C4-2B (cell line): ENCODE measurements around the gene BCL11B.

ENCODE experiments used
- H3K27ac ChIP-seq: fragments of 450-650 bp; 2 replicates; pipeline ENCODE4 v1.5.1; 2017
- ZFX ChIP-seq: fragments of 450-650 bp; IDR thresholded peaks from 2 replicates; pipeline ENCODE4 v1.6.1; 2017
- TF ChIP-seq, protein P1 (sequence below): fragments of 450-650 bp; conservative IDR thresholded peaks from 2 replicates; pipeline ENCODE4 v1.5.1; 2017; ENCODE audit warnings: mild to moderate bottlenecking

Gene BCL11B

DNA sequence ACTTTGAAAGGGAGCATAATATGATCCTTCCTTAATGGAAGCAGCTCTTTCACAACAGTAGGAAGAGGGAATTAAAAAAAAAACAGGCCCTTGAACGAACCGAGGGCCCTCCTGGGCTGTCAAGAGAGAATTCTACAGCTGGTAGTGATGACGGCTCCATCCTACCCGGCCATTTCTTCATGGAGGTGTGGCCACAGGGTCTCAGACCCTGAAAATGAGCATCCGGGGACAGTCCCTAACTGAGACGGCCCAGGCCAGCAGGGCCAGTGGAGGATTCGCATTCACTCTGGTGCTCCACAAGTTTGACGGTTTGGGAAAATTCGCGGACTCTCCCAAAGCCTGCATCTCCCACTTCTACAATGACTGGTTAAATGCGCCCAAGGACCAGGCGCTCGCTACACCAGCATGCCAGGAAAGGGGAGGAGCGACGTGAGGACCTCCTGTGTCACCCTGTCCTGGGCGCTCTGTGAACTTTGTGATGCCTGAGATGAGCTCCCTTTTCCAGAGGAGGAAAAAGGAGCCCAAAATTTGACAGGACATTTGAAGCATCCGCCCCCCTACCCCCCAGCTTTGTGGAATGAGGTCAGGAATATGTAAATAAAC, 66.8 kb downstream of the BCL11B start:
- H3K27ac ChIP-seq, result no peak overlapping the region
- TF ChIP-seq ZFX, result no peak
- TF ChIP-seq, protein P1, sequence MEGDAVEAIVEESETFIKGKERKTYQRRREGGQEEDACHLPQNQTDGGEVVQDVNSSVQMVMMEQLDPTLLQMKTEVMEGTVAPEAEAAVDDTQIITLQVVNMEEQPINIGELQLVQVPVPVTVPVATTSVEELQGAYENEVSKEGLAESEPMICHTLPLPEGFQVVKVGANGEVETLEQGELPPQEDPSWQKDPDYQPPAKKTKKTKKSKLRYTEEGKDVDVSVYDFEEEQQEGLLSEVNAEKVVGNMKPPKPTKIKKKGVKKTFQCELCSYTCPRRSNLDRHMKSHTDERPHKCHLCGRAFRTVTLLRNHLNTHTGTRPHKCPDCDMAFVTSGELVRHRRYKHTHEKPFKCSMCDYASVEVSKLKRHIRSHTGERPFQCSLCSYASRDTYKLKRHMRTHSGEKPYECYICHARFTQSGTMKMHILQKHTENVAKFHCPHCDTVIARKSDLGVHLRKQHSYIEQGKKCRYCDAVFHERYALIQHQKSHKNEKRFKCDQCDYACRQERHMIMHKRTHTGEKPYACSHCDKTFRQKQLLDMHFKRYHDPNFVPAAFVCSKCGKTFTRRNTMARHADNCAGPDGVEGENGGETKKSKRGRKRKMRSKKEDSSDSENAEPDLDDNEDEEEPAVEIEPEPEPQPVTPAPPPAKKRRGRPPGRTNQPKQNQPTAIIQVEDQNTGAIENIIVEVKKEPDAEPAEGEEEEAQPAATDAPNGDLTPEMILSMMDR, result no peak

DNA sequence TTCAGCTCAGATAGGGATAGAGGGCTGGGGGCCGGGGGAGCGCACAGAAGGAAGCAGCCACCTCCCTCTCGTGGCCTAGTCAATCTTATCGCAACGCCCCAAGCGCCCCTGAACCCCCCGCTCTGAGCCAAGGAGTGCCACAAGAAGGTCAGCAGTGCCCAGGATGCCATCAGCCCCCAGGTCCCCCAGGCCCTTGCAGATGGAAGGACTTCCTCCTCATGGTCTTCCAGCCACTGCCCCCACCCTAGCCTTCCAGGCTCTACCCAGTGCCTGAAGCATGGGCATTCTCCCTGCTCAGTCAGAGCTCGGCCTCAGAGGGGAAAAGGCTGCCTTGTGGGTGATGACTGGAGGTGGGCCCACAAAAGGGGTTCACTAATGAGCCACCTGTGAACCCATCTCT, 68.2 kb downstream of the BCL11B start:
- TF ChIP-seq, protein P1, result no peak
- no peak for TF ChIP-seq ZFX
- H3K27ac ChIP-seq, result no peak overlapping the region

GRCh38 chr14:99203080-99203479, 68.9 kb downstream of the BCL11B start:
- TF ChIP-seq, protein P1, result no peak
- no peak for TF ChIP-seq ZFX
- no peak overlapping the region for H3K27ac ChIP-seq

GRCh38 chr14:99202516-99202915, 69.5 kb downstream of the BCL11B start:
- no peak for TF ChIP-seq ZFX
- TF ChIP-seq, protein P1, result no peak
- no peak overlapping the region for H3K27ac ChIP-seq

DNA sequence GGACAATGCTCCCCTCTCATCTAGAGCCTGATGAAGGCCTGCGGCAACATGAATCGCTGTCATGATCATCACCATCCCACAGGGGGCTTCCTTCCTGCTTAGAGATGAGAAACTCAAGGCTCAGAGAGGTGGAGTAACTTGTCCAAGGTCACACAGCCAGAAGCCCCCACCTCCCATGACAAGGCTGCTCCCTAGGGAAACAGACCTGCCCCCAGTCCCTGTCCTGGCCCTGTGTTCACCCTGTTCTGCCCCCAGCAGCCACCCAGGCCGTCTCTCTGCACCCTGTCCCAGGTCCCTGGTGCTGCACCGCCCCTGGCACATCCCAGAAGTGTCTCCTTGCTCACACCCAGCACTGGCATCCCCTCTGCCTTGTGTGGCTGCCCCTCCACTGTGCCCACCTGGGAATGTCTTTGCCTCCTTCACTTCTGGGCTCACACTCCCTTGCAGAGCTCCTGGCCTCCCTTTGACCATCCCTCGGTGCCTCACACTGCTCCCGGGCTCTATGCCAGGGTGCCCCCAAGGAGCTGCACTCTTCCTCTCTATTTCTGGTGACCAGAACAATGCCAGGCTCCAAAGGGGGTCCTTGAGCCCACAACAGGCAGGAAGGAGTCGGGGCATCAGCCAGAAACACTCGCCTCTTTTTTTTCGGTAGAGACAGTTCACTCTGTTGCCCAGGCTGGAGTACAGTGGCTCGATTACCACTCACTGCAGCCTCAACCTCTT, 70.5 kb downstream of the BCL11B start:
- TF ChIP-seq, protein P1, result no peak
- no peak for TF ChIP-seq ZFX
- H3K27ac ChIP-seq, result no peak overlapping the region

DNA sequence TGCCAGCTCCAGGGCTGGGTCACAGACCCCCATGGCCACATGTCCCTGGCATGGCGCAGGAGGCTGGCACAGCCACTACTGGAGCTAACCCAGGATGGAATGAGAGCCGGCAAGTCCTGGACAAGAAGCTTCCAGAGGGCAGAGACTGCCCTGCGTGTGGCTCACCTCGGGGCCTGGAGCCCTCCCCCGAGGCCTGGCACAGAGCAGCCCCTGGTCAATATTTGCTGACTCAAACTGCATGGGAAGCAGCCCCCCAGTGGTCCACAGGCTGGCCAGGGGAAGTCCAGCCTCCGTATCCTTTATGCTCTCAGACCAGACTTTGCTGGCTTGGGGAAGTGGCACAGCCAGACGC, 71.4 kb downstream of the BCL11B start:
- H3K27ac ChIP-seq, result no peak overlapping the region
- TF ChIP-seq, protein P1, result no peak
- no peak for TF ChIP-seq ZFX

GRCh38 chr14:99199846-99200653, 71.9 kb downstream of the BCL11B start:
- TF ChIP-seq, protein P1, result no peak
- no peak for TF ChIP-seq ZFX
- no peak overlapping the region for H3K27ac ChIP-seq
